Measurements from ENCODE around the gene VWA2.

- TF ChIP-seq CTCF (IDR thresholded peaks at IDR 0.05 in 4 of 5, conservative IDR thresholded peaks at IDR 0.05 in 1 of 5) = no peak
- no peak for TF ChIP-seq POLR2A (IDR thresholded peaks at IDR 0.05)
Observed at GRCh38 chr10:114279289-114279688, 40.2 kb downstream of the VWA2 start.
